Colon (tissue), 2 donors: ENCODE results near the gene USP44.
"Not testable (repeated sequence)": the region's sequence is repeated elsewhere in the genome, so short reads cannot be mapped to it uniquely, and the experiment has no call there.

ENCODE experiments used
- FAIRE-seq: peaks from 2 replicates; lab custom pipeline; 2012; peaks lifted over from hg19 to GRCh38; lab: Jason Lieb, UNC
- donor health status: control.
- donor health status: control.

USP44 gene

DNA sequence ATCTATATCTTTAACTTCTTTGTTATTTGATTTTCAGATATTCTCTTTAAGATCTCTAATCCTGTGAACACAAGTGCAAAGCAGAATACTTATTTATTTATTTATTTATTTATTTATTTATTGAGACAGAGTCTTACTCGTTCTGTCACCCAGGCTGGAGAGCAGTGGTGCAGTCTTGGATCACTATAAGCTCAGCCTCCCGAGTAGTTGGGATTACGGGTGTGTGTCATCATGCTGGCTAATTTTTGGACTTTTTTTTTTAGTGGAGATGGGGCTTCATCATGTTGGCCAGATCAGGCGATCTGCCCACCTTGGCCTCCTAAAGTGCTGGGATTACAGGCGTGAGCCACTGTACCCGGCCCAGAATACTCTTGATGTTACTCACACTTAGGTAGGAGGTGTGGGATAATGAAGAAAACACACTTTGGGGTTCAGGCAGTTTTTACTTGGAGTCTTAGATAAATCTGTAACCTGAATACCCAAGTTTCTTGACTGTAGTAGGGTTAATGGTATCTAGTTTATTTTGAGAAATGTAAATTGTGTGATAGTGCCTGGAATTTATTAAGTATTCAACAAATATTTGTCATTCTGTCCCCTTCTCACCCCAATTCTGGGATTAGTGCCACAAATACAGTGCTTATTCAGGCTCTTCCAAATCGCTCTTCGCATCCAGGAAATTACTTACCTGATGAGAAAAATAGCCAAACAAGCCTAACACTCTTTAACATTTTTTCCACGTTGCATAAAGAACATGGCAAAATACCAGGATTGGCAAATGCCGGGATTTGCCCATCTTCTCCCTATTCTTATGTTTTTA is 44.4 kb downstream of the USP44 start:
- no peak for FAIRE-seq

GRCh38 chr12:95505039-95505438 is 46.2 kb downstream of the USP44 start:
- FAIRE-seq, result no peak

GRCh38 chr12:95504140-95504539 is 47.1 kb downstream of the USP44 start:
- FAIRE-seq, result no peak

DNA sequence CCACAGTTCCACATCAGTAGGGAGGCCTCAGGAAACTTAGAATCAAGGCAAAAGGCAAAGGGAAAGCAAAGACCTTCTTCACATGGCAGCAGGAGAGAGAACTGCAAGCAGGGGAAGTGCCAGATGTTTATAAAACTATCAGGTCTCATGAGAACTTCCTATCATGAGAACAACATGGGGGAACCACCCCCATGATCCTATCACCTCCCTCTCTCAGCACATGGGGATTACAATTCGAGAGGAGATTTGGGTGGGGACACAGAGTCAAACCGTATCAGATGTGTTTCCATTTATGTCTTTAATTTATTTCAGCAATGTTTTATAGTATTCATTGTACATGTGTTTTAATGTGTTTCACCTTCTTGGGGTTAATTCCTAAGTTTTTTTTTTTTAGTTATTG is 51.5 kb downstream of the USP44 start:
- no peak for FAIRE-seq

DNA sequence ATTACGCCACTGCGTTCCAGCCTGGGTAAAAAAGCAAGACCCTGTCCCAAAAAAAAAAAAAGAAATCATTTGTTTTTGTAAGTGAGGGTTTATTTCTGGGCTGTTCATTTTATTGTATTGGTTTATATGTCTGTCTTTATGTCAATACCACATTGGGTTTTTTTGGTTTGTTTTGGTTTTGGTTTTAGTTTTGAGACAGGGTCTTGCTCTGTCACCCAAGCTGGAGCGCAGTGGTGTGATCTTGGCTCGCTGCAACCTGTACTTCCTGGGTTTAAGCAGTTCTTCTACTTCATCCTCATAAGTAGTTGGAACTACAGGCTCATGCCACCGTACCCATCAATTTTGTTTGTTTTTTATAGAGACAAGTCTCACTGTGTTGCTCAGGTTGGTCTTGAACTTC is 52.3 kb downstream of the USP44 start:
- FAIRE-seq, result no peak

DNA sequence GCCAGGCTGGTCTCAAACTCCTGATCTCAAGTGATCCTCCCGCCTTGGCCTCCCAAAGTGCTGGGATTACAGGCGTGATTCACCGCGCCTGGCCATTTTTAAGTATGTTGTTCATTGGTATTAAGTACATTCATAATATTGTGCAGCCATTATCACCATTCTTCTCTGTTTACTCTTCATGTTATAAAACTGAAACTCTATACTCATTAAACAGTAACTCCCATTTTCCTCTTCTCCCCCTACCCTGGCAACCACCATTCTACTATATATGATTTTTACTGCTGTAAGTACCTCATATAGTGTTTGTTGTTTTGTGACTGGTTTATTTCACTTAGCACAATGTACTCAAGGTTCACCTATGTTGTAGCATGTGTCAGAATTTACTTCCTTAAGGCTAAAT is 54.2 kb downstream of the USP44 start:
- no peak for FAIRE-seq

DNA sequence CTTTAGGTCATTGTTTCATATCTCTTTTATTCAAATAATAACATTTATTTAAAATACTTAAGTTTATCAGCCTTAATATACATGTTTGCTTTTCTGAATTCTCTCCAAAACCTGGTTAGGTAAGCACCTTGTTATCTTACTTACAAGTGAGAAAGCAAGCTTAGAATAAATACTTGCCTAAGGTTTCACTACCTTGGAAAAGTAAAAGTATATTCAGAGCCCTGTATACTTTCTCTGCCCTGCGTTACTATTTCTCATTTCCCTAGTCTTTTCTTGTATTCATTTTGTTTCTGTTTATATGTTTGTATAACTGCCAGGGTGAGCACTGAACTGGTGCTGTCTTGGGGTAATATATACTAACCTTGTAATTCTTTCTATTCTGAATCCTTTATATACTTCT is 55.8 kb downstream of the USP44 start:
- FAIRE-seq, result no peak

DNA sequence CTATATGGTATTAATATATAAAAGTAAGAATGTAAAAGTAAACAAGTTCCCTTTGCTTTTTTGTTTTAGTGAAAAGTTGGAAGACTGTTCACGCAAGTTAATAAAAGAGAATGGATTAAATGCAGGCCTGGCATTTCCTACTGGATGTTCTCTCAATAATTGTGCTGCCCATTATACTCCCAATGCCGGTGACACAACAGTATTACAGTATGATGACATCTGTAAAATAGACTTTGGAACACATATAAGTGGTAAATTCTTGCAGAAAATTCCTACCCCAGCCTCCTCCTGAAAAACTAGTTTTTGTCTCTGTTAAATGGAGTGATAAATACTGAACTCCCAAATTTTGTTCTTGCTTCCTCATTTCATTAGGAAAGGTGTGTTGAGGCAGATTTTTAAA is 56.4 kb downstream of the USP44 start:
- FAIRE-seq, result no peak

DNA sequence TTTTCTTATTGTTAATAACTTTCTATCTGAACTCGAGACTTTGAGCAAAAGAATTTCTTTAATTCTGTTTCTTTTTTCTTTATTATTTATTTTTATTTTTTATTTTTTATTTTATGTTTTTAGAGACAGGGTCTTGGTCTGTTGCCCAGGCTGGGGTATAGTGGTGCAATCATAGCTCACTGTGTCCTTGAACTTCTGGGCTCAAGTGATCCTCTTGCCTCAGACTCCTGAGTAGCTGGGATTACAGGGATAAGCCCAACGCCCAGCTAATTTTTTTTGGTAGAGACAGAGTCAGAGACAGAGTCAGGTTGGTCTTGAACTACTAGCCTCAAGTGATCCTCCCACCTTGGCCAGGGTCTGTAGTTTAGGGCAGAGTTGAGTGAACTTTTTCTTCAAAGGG is 58.8 kb downstream of the USP44 start:
- no peak for FAIRE-seq

- no peak for FAIRE-seq
These were observed 64.3 kb downstream of the USP44 start for GRCh38 chr12:95487024-95487423.

GRCh38 chr12:95484524-95484923 is 66.8 kb downstream of the USP44 start:
- FAIRE-seq, result no peak

DNA sequence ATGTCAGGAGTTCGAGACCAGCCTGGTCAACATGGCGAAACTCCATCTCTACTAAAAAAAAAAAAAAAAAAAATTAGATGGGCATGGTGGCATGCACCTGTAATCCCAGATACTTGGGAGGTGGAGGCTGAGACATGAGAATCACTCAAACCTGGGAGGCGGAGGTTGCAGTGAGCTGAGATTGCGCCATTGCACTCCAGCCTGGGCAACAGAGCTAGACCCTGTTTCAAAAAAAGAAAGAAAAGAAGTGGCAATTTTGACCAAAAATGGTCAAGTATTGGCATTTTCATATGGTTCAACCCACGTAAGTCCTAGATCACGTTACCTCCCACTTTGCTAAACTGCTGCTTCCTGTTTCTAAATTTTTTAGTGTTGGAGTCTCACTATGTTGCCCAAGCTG is 68.7 kb downstream of the USP44 start:
- not testable (repeated sequence) for FAIRE-seq

GRCh38 chr12:95481888-95482287 is 69.4 kb downstream of the USP44 start:
- FAIRE-seq, result no peak

- FAIRE-seq, result no peak
These were observed 70.2 kb downstream of the USP44 start for GRCh38 chr12:95481072-95481471.

- no peak for FAIRE-seq
These were observed 71.0 kb downstream of the USP44 start for GRCh38 chr12:95480230-95480629.

DNA sequence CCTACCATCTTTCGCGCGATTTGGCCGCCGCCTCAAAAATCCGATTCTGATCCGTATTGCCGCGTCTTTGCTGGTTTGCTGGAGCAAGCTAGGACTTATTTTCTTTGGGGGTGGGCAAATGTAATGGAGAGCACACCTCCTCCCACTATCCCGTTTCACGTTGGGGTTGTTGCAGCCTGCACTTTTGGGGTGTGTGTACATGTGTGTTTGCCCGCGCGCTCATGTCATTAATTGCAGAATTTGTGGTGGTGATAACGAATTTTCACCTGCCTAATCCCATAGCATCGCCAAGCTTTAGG is 76.7 kb downstream of the USP44 start:
- FAIRE-seq, result no peak

GRCh38 chr12:95473884-95474659 is 77.2 kb downstream of the USP44 start, which contains the start of gene METAP2:
TSS of gene METAP2 (plus strand) at chr12:95474152. CDS start at chr12:95474180, 28 bp downstream.
- FAIRE-seq, result no peak

DNA sequence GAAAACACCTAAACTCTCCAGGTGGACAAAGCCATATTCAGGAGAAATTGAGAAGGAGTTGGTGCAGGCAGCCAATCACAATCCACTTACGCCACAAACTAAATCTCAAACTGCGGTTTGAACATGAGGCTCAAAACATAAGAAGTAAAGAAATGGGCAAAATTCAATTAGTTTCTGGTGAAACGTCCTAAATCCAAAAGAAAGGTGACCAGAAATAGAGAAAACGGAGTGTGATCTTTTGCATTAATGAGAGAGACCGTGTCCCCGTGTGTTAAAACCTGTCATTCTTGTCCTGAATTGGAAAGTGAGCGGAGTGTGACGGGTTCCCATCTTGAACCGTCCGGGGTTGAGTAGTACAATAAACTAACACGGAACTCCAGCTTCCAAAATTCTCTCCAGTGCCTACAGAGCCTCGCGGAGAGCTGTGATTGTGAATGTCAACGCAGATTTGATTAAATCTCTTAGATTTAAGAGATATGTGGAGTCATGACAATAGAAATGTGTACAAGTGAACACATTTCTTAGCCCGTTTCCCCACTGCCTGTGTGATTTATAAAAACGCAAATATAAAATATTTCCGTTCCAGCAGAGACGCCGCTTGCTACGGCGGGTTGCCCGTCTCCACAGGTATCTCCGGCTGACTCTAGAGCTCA is 77.9 kb downstream of the USP44 start:
- no peak for FAIRE-seq

- no peak for FAIRE-seq
These were observed 81.0 kb downstream of the USP44 start for GRCh38 chr12:95470300-95470699.
